Skeletal muscle satellite cell (primary cell): ENCODE results near the gene ADCY1.
"Not testable (repeated sequence)": the region's sequence is repeated elsewhere in the genome, so short reads cannot be mapped to it uniquely, and the experiment has no call there.

ENCODE experiments used
- H3K27me3 ChIP-seq: 2 replicates; pipeline ENCODE4 v1.7.0; 2013; ENCODE audit warnings: low read length; ENCODE audit not compliant: control insufficient read depth, insufficient read depth
- H3K36me3 ChIP-seq: 2 replicates; pipeline ENCODE4 v1.7.0; 2013; ENCODE audit warnings: mild to moderate bottlenecking, control low read depth, low read length; ENCODE audit not compliant: insufficient read depth
- H3K4me1 ChIP-seq: 2 replicates; pipeline ENCODE4 v1.7.0; 2013; ENCODE audit warnings: low read length; ENCODE audit not compliant: control insufficient read depth, insufficient read depth
- H3K4me2 ChIP-seq: 2 replicates; pipeline ENCODE4 v1.7.0; 2013; ENCODE audit warnings: mild to moderate bottlenecking, low read length
- H3K4me3 ChIP-seq: 2 replicates; pipeline ENCODE4 v1.7.0; 2013; ENCODE audit warnings: low read length
- H3K9ac ChIP-seq: 2 replicates; pipeline ENCODE4 v1.7.0; 2013; ENCODE audit warnings: mild to moderate bottlenecking, low read depth, low read length, moderate library complexity
- H3K9me3 ChIP-seq: replicated peaks from 2 replicates; pipeline ENCODE4 v1.7.0; 2013; ENCODE audit warnings: mild to moderate bottlenecking, control low read depth, low read length

Gene ADCY1

DNA sequence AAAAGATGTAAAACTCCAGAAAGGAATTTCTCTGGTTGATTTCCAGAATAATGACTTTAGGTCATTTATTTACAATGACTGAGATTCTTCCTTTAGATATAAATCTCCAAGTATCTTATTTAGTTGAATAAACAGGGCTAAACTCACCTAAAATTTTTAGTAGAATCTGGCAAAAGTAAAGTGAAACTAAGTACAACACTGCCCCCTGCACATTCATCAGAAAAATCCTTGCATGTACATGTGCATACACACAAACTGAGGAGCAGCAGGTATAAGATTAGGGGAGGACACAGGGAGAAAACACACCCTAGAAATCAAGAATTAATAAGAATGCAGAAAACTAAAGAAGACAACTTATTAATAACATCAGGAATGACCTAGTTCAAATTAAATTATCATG lies 174.8 kb downstream of the ADCY1 start:
- not testable (repeated sequence) for H3K4me1 ChIP-seq

GRCh38 chr7:45751352-45751751 lies 177.2 kb downstream of the ADCY1 start:
- not testable (repeated sequence) for H3K9me3 ChIP-seq, H3K4me3 ChIP-seq, H3K4me2 ChIP-seq, H3K4me1 ChIP-seq, H3K36me3 ChIP-seq, H3K27me3 ChIP-seq, H3K9ac ChIP-seq

More for the DNA sequence above, 174.8 kb downstream of the ADCY1 start:
- not testable (repeated sequence) for H3K27me3 ChIP-seq, H3K9ac ChIP-seq, H3K4me3 ChIP-seq, H3K4me2 ChIP-seq, H3K9me3 ChIP-seq, H3K36me3 ChIP-seq

GRCh38 chr7:45756333-45756732 lies 182.2 kb downstream of the ADCY1 start:
- H3K27me3 ChIP-seq, H3K9me3 ChIP-seq, H3K4me1 ChIP-seq, H3K4me2 ChIP-seq, H3K4me3 ChIP-seq, H3K36me3 ChIP-seq, H3K9ac ChIP-seq: not testable (repeated sequence)

GRCh38 chr7:45756757-45757156 lies 182.6 kb downstream of the ADCY1 start:
- H3K9me3 ChIP-seq, H3K36me3 ChIP-seq, H3K4me2 ChIP-seq, H3K27me3 ChIP-seq, H3K4me3 ChIP-seq, H3K9ac ChIP-seq: not testable (repeated sequence)
- H3K4me1 ChIP-seq: peaks cover 10% of the 10 kb centered on the region

- H3K9me3 ChIP-seq, H3K4me3 ChIP-seq, H3K27me3 ChIP-seq, H3K9ac ChIP-seq, H3K4me2 ChIP-seq, H3K36me3 ChIP-seq: not testable (repeated sequence)
- peaks cover 21% of the 10 kb centered on the region for H3K4me1 ChIP-seq
Observed at GRCh38 chr7:45759464-45759863, 185.3 kb downstream of the ADCY1 start.

DNA sequence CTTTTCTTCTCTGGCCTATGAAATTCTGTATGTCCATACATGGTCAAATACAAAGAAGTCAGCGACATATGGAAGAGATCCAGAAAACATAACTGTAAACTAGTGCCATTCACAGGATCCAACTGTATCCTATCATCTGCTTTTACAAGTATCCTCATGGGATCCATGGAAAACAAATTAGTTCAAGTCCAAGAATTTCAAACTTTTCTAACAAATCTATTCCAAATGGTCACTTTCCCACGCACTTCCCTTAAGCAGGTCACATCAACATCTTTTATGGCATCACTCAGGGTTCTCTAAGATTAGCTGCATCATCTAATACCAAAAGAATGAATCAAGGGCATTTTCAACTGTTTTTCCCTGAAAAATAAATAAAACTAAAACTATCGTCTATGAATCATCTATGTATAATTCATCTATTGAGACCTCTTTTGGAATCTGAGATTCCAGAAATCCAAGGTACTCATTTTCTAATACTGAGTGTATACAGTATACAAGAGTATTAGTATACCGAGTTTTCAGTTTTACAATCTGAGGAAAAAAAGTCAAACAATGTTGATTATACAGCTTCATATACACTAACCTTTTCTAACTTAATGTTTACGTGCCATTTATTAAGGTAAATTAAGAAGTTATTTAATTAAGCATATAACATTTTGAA lies 187.5 kb downstream of the ADCY1 start:
- Histone ChIP-seq H3K4me1 (peaks cover 21% of the 10 kb centered on the region), H3K9ac (peak overlapping the region; percentile 74), H3K4me3 (peak overlapping the region; percentile 22), H3K4me2 (peak overlapping the region; percentile 58)
- H3K27me3 ChIP-seq, H3K36me3 ChIP-seq, H3K9me3 ChIP-seq: not testable (repeated sequence)

GRCh38 chr7:45762225-45762994 lies 188.2 kb downstream of the ADCY1 start:
- H3K27me3 ChIP-seq, H3K36me3 ChIP-seq, H3K9me3 ChIP-seq: not testable (repeated sequence)
- Histone ChIP-seq H3K4me2 (peak overlapping the region; percentile 58), H3K9ac (peak overlapping the region; percentile 74), H3K4me1 (peaks cover 22% of the 10 kb centered on the region), H3K4me3 (peak overlapping the region; percentile 22)

DNA sequence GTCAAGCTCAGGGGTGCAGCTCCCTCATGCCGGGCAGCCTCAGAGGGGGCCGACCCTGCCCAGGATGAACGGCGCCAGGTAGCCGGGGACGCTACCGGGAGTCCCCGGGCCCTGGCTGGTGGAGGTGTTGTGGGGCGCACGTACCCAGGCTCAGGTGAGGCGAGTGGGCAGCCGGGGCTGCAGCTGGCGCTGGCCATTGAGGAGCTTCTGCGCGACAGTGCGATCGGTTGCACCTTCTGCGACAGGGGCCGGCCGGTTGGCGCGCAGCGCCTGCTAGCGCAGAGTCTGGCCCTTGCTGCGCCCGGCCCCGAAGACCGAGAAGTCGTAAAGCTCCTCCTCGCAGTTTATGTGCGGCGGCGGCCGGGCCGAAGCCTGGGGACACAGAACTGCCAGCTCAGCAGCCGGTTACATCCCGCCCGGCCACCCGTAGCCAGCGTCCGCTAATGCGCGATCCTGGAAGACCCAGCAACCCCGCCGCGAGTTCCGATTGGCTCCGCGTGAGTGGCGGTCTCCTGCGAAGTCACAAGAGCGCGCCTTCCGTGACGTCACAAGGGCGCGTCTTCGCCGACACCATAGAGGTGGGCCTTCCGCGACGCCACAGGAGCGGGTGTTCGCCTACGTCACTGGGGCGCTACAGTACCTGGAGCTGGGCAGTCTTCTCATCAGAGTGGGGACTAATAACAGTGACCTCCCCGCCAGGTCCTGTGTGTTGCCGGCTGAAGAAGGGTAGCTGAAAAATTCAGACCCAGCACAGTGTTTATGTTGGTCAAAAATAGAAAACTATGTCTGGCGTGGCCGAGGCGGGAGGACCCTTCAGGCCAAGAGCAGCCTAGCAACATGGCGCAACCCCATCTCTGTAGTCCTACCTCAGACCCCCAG lies 194.6 kb downstream of the ADCY1 start:
- peak overlapping the region; percentile 96 for H3K4me3 ChIP-seq
- H3K4me1 ChIP-seq, H3K27me3 ChIP-seq, H3K9me3 ChIP-seq, H3K36me3 ChIP-seq: not testable (repeated sequence)
- H3K4me2 ChIP-seq: peak overlapping the region; percentile 97
- peak overlapping the region; percentile 97 for H3K9ac ChIP-seq

DNA sequence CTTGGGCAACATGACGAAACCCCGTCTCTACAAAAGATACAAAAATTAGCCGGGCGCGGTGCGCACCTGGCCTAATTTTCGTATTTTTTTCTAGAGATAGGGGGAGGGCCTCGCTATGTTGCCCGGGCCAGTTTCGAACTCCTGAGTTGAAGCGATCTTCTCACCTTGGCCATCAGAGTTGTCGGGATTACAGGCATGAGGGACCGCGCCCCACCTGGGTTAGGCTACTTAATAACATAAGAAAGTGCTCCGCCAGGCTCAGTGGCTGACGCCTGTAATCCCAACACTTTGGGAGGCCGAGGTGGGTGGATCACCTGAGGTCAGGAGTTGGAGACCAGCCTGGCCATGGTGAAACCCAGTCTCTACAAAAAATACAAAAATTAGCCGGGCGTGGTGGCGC lies 195.5 kb downstream of the ADCY1 start:
- H3K9me3 ChIP-seq, H3K36me3 ChIP-seq, H3K4me1 ChIP-seq, H3K27me3 ChIP-seq: not testable (repeated sequence)
- peak overlapping the region; percentile 96 for H3K4me3 ChIP-seq
- H3K4me2 ChIP-seq: peak overlapping the region; percentile 97
- peak overlapping the region; percentile 97 for H3K9ac ChIP-seq
